ENCODE data around the gene SNORC. TPM values are rescaled to one million over a fixed set of nuclear protein-coding genes. Genes with fewer than 3 reads are reported as not detected.

SNORC gene
- total and polyA plus RNA-seq, 2 donors (not counting 1 experiment from before 2014, with no cell fraction given) = 0.91 to 0.94 TPM

DNA sequence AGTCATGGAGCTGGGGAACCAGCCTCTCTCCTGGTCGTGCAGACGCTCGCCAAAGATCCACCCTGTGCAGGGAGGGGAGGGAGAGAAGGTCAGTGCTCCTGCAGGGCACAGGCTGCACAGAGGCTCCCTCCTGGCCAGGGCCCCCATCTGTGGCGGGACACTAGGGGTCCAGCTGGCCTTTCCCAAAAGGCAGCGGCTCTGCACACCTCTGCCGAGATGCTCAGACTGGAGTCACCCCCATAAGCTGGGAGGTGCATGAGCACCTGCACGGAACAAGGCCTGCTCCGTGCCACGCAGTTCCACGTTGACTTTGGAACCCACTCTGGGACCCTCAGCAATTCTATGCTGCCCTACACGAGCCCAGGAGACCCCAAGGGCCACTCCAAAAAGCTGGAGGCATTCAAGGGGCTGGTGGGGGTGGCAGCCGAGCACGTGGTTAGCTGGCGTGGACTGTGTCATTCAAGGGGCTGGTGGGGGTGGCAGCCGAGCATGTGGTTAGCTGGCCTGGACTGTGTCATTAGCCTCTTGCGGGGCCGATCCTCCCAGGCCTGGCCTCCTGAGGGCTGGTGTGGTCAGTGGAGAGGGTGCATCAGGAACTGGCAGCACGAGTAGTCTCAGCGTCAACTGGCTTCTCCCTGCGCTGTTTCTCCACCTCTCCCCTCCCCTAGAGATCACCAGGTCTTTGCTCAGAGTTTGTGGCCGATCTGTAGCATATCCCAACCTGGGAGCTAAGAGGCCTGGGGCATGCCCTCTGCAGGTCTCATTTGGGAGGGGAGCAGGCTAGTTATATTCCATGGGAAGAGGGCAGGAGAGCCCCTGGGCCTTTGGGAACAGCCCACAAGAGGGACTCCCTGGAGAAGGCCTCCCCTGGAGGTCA is 9.8 kb downstream of the SNORC start:
- Histone ChIP-seq H3K27ac (ENCODE audit: low read length in 2 of 2) (no peak overlapping the region), H3K4me1 (ENCODE audit: control insufficient read depth in 2 of 2, insufficient read depth in 2 of 2, low read length in 2 of 2) (peaks cover 7 to 13% of the 10 kb centered on the region in 2 donors), H4K20me1 (ENCODE audit: control insufficient read depth, insufficient read depth, low read length, poor library complexity, severe bottlenecking) (no peaks in the 10 kb centered on the region), H3K4me3 (ENCODE audit: control extremely low read depth in 1 of 5, extremely low read depth in 1 of 5, insufficient read depth in 1 of 5, low read depth in 2 of 5, low read length in 4 of 5) (no peak overlapping the region), H3K4me2 (replicated peaks; ENCODE audit: low read depth, low read length, poor library complexity, severe bottlenecking) (no peak overlapping the region), H3K9me3 (ENCODE audit: control extremely low read depth in 1 of 3, control insufficient read depth in 2 of 3, insufficient read depth in 1 of 3, low read length in 2 of 3) (peaks cover 0 to 5% (median 0%) of the 10 kb centered on the region in 3 donors), H2AFZ (ENCODE audit: insufficient read depth, low read depth, low read length, poor library complexity, severe bottlenecking) (no peak overlapping the region), H3K27me3 (replicated peaks in 1 of 4; ENCODE audit: control extremely low read depth in 1 of 4, control insufficient read depth in 3 of 4, insufficient read depth in 4 of 4, low read length in 3 of 4) (peaks cover 0 to 18% (median 7%) of the 10 kb centered on the region in 4 experiments), H3K79me2 (ENCODE audit: control insufficient read depth, insufficient read depth, low read length) (no peaks in the 10 kb centered on the region), H3K36me3 (replicated peaks in 1 of 2; ENCODE audit: control extremely low read depth in 1 of 2, control insufficient read depth in 1 of 2, extremely low read depth in 1 of 2, insufficient read depth in 2 of 2, low read length in 1 of 2) (no peaks in the 10 kb centered on the region), H3K9ac (ENCODE audit: low read length) (no peak overlapping the region)
- 90% methylated on average over 16 of the region's 21 CpGs for WGBS (ENCODE audit: insufficient coverage)
- CTCF ChIA-PET = no interaction called here
- ATAC-seq (ENCODE audit: low read depth) (no peak), DNase-seq (no peak)
- H3K4me1 Mint-ChIP-seq = peaks cover 10% of the 10 kb centered on the region
- H3K4me3 Mint-ChIP-seq = no peak overlapping the region
- H3K27ac Mint-ChIP-seq = no peak overlapping the region
- no peak for TF ChIP-seq EZH2 (IDR thresholded peaks at IDR 0.05; ENCODE audit: borderline replicate concordance, insufficient read depth, low read depth, low read length, poor library complexity, severe bottlenecking)
- TF ChIP-seq, protein P1, sequence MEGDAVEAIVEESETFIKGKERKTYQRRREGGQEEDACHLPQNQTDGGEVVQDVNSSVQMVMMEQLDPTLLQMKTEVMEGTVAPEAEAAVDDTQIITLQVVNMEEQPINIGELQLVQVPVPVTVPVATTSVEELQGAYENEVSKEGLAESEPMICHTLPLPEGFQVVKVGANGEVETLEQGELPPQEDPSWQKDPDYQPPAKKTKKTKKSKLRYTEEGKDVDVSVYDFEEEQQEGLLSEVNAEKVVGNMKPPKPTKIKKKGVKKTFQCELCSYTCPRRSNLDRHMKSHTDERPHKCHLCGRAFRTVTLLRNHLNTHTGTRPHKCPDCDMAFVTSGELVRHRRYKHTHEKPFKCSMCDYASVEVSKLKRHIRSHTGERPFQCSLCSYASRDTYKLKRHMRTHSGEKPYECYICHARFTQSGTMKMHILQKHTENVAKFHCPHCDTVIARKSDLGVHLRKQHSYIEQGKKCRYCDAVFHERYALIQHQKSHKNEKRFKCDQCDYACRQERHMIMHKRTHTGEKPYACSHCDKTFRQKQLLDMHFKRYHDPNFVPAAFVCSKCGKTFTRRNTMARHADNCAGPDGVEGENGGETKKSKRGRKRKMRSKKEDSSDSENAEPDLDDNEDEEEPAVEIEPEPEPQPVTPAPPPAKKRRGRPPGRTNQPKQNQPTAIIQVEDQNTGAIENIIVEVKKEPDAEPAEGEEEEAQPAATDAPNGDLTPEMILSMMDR (IDR thresholded peaks at IDR 0.05) = no peak
- POLR2A ChIA-PET = no interaction called here
- H3K9me3 Mint-ChIP-seq (ENCODE audit: insufficient read depth) = no peaks in the 10 kb centered on the region
- peaks cover 14% of the 10 kb centered on the region for H3K27me3 Mint-ChIP-seq
- intact Hi-C loops (cut with micrococcal nuclease) = no loop called here

DNA sequence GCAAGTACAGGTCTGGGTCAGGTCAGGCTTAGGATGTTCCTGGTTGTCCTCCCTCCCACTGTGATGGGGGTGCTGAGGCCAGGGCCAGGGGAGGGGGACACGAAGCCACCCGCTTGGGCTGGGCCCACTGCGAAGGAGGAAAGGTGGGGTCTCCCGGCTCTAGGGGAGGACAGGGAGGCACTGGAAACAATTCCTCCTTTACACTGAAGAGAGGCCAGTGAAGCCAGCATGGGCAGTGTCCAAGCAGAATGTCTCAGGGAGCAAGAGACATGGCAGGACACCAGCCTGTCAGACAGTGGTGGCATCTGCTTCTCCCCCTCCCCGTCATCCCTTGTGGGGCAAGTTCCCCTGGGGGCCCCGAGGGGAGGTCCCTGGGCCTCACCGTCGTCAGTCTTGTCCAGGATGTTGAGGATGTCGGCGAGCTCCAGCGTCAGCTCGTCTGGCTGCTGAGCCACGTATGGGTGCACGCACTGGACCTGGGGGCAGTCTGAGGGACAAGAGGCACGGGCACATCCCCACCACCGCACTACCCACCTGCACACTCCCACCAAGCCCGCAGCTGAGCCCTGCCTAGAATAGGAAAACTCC is 10.8 kb downstream of the SNORC start:
- Histone ChIP-seq H3K9ac (ENCODE audit: low read length) (no peak overlapping the region), H3K4me1 (ENCODE audit: control insufficient read depth in 2 of 2, insufficient read depth in 2 of 2, low read length in 2 of 2) (peaks cover under 1 to 5% of the 10 kb centered on the region in 2 donors), H4K20me1 (ENCODE audit: control insufficient read depth, insufficient read depth, low read length, poor library complexity, severe bottlenecking) (no peaks in the 10 kb centered on the region), H3K79me2 (ENCODE audit: control insufficient read depth, insufficient read depth, low read length) (no peaks in the 10 kb centered on the region), H3K36me3 (replicated peaks in 1 of 2; ENCODE audit: control extremely low read depth in 1 of 2, control insufficient read depth in 1 of 2, extremely low read depth in 1 of 2, insufficient read depth in 2 of 2, low read length in 1 of 2) (no peaks in the 10 kb centered on the region), H3K27me3 (replicated peaks in 1 of 4; ENCODE audit: control extremely low read depth in 1 of 4, control insufficient read depth in 3 of 4, insufficient read depth in 4 of 4, low read length in 3 of 4) (peaks cover 0 to 9% (median 3%) of the 10 kb centered on the region in 4 experiments), H3K27ac (ENCODE audit: low read length in 2 of 2) (no peak overlapping the region), H2AFZ (ENCODE audit: insufficient read depth, low read depth, low read length, poor library complexity, severe bottlenecking) (no peak overlapping the region), H3K9me3 (ENCODE audit: control extremely low read depth in 1 of 3, control insufficient read depth in 2 of 3, insufficient read depth in 1 of 3, low read length in 2 of 3) (no peaks in the 10 kb centered on the region), H3K4me3 (ENCODE audit: control extremely low read depth in 1 of 5, extremely low read depth in 1 of 5, insufficient read depth in 1 of 5, low read depth in 2 of 5, low read length in 4 of 5) (no peak overlapping the region), H3K4me2 (replicated peaks; ENCODE audit: low read depth, low read length, poor library complexity, severe bottlenecking) (no peak overlapping the region)
- POLR2A ChIA-PET = no interaction called here
- intact Hi-C loops (cut with micrococcal nuclease) = no loop called here
- ATAC-seq (ENCODE audit: low read depth) = no peak
- CTCF ChIA-PET = no interaction called here
- no peak overlapping the region for H3K4me3 Mint-ChIP-seq
- no peaks in the 10 kb centered on the region for H3K9me3 Mint-ChIP-seq (ENCODE audit: insufficient read depth)
- DNase-seq = no peak
- peaks cover 2% of the 10 kb centered on the region for H3K4me1 Mint-ChIP-seq
- no peak for TF ChIP-seq EZH2 (IDR thresholded peaks at IDR 0.05; ENCODE audit: borderline replicate concordance, insufficient read depth, low read depth, low read length, poor library complexity, severe bottlenecking)
- TF ChIP-seq, protein P1 (IDR thresholded peaks at IDR 0.05) = no peak
- peaks cover 7% of the 10 kb centered on the region for H3K27me3 Mint-ChIP-seq
- no peak overlapping the region for H3K27ac Mint-ChIP-seq
- 63% methylated on average over 12 of the region's 17 CpGs for whole genome bisulfite sequencing (ENCODE audit: insufficient coverage)
